ENCODE data around the gene LARGE1. TPM values are rescaled to one million over a fixed set of nuclear protein-coding genes. Genes with fewer than 3 reads are reported as not detected.

Gene LARGE1
- total RNA-seq, 1 experiment from 2014 or later, result 1.5 TPM

GRCh38 chr22:33601062-33601461 lies 319.2 kb downstream of the LARGE1 start:
- H3K27ac ChIP-seq (ENCODE audit: low read depth, low read length), result no peak overlapping the region
- CTCF ChIA-PET, result no interaction called here
- no peak overlapping the region for H3K9ac ChIP-seq (ENCODE audit: low read length)
- DNase-seq (ENCODE audit: low read depth, low spot score) (no peak), ATAC-seq (no peak)
- no peaks in the 10 kb centered on the region for H3K9me2 ChIP-seq (ENCODE audit: insufficient read depth)
- RAD21 ChIA-PET (ENCODE audit: low non-redundant PET in 1 of 2, low total read pairs in 2 of 2, uncharacterized antibody in 2 of 2, unreplicated experiment in 2 of 2), result no interaction called here
- H3K27me3 ChIP-seq (ENCODE audit: insufficient read depth, low read length), result no peaks in the 10 kb centered on the region
- TF ChIP-seq ELF1 (IDR thresholded peaks at IDR 0.05; ENCODE audit: borderline replicate concordance, low read depth) (no peak), EZH2phosphoT487 (IDR thresholded peaks at IDR 0.05; ENCODE audit: borderline replicate concordance) (no peak), ATF3 (IDR thresholded peaks at IDR 0.05) (no peak), JUND (IDR thresholded peaks at IDR 0.05) (no peak), TCF7L2 (IDR thresholded peaks at IDR 0.05; ENCODE audit: borderline replicate concordance, extremely low read depth, insufficient read depth, insufficient read length) (no peak), CTCF (IDR thresholded peaks at IDR 0.05 in 2 of 3, conservative IDR thresholded peaks at IDR 0.05 in 1 of 3; ENCODE audit: borderline replicate concordance in 1 of 3, insufficient read depth in 1 of 3, low read depth in 2 of 3, low read length in 2 of 3) (no peak), SP1 (IDR thresholded peaks at IDR 0.05; ENCODE audit: low read depth) (no peak), CEBPB (IDR thresholded peaks at IDR 0.05; ENCODE audit: low read depth) (no peak), MAX (IDR thresholded peaks at IDR 0.05) (no peak), POLR2AphosphoS5 (IDR thresholded peaks at IDR 0.05; ENCODE audit: low read depth, low read length) (no peak), REST (IDR thresholded peaks at IDR 0.05; ENCODE audit: low read depth) (no peak), ZNF274 (IDR thresholded peaks at IDR 0.05; ENCODE audit: low read depth, low read length) (no peak), EGR1 (IDR thresholded peaks at IDR 0.05; ENCODE audit: low read depth) (no peak), YY1 (IDR thresholded peaks at IDR 0.05; ENCODE audit: extremely low read depth, insufficient replicate concordance, low read depth, low read length) (no peak), FOSL1 (IDR thresholded peaks at IDR 0.05; ENCODE audit: low read depth) (no peak), SRF (IDR thresholded peaks at IDR 0.05; ENCODE audit: low read depth) (no peak), ZFX (IDR thresholded peaks at IDR 0.05) (no peak), EZH2 (IDR thresholded peaks at IDR 0.05) (no peak), POLR2A (IDR thresholded peaks at IDR 0.05; ENCODE audit: borderline replicate concordance, extremely low read depth, insufficient read depth, insufficient read length) (no peak)
- no peak overlapping the region for H2AFZ ChIP-seq (ENCODE audit: low read depth, low read length, poor library complexity, severe bottlenecking)
- no peaks in the 10 kb centered on the region for H3K36me3 ChIP-seq (ENCODE audit: control insufficient read depth in 1 of 2, insufficient read depth in 2 of 2, low read length in 2 of 2)
- H3K4me3 ChIP-seq (replicated peaks in 1 of 2; ENCODE audit: low read depth in 1 of 2, low read length in 2 of 2), result no peak overlapping the region
- H3K9me3 ChIP-seq (ENCODE audit: control insufficient read depth in 1 of 2, insufficient read depth in 1 of 2, low read depth in 1 of 2, low read length in 2 of 2), result peaks cover 17 to 28% of the 10 kb centered on the region in 2 experiments; a peak in 2 of 4 replicates
- intact Hi-C loops (cut with micrococcal nuclease), result no loop called here
- no peaks in the 10 kb centered on the region for H3K79me2 ChIP-seq (ENCODE audit: insufficient read depth, low read length)
- POLR2A ChIA-PET, result no interaction called here
- no TSS peak for BruUV-seq (replicated peaks)
- no peaks in the 10 kb centered on the region for H3K4me1 ChIP-seq (ENCODE audit: control insufficient read depth in 1 of 2, insufficient read depth in 2 of 2, low read length in 2 of 2)
- H4K20me1 ChIP-seq (ENCODE audit: insufficient read depth), result no peaks in the 10 kb centered on the region
- no peak overlapping the region for H3K4me2 ChIP-seq (ENCODE audit: low read length)
